Hematopoietic multipotent progenitor cell treated with erythropoietin and hydrocortisone succinate and interleukin-3 and kit ligand, for 4 days (in vitro differentiated cells): Measurements from ENCODE around the gene RNF187.
A peak's percentile ranks its signal among the peaks of the same experiment; 100 is the strongest.

Experiments used
- DNase-seq: peaks from one replicate; pipeline ENCODE4 v3.0.0-alpha.2; 2015

RNF187 gene

DNA sequence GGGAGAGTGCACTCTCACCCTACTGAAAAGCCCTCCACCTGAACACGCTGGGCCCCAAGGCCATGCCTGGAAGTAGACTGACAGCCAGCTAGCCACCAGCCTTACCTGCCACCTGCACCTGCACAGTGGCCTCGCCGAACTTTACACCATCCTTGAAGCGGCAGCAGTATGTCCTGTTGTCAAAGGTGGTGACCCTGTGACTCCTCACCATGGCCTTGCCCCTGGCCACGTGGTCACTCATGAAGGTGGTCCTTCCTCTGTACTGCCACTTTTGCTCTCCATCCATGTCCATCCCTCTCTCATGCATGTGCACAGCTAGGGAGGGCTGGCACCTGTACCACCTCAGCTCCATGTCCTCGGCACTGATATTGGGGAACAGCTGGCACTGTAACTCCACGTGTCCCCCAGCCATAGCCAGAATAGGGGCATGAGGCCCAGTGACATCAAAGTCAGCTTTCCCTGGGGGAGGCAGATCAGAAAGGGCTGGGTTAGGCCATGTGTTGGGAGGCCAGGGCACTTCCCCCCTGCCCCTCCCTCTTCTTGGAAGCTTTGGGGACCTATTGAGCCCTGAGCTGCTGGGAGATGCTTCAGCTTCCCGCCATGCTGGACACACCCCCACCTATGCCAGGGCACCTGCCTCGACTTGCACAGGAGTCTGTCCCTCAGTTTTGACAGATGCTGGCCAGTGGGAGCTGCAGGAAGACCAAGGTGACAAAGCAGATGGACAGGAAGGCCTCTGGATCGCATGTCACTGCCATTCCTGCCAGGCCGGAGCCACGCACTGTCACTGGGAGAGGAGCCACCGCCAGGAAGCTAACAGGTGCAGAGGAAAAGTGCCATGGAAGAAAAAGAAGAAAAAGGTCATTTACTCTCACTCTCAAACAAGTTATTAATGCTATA is 24.6 kb downstream of the RNF187 start:
- DNase-seq, result no peak

DNA sequence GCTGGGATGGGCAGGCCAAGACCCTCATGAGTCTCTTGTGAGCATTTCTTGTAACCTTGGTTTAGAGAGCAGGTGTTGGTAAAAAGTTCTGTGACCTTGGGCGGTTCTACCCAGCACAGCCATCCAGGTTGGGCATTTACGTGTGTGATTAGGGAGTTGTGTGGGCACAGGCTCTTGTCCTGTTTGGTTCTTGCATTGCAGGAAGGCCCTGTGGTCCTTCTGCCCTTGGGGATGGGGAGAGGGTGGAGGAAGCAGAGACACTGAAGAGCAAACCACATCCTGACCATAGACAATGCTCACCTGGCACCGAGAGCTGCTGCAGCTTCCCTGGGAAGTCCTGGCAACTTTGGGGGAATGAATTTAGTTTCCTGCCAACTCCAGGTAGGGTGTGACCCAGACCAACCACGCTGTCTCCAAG is 25.6 kb downstream of the RNF187 start:
- DNase-seq, result peak; percentile 34

DNA sequence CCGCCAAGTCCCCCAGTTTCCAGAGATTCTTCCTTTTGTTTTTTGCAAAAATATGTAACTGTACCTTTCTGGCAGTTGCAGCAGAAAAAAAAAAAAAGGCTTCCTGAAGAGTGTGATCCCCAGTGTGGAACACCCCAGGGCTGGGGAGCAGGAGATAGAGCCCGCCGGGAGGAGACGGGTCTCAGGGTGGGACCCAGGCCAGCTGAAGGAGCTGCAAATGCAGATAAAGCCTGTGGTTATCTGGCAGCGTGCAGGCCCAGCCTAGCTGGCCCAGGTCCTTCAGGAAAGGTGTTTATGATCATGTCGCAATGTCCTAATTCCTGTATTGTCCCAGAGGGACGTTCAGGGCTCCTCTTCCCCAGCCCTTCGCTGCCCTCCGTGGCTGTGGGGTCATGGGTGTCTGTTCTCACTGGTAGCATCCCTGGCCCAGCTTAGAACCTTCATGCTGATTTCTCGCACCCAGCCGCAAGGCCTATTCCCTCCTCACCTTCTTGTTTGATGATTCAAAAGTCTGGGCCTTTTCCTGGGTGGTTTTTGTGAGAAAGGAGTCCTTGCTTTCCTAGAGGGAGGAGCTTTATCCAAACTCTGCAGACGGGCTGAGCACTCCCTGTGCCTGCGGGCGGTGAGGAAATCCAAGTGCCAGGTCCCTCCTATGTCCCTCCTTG is 26.2 kb downstream of the RNF187 start:
- DNase-seq, result peak; percentile 97

DNA sequence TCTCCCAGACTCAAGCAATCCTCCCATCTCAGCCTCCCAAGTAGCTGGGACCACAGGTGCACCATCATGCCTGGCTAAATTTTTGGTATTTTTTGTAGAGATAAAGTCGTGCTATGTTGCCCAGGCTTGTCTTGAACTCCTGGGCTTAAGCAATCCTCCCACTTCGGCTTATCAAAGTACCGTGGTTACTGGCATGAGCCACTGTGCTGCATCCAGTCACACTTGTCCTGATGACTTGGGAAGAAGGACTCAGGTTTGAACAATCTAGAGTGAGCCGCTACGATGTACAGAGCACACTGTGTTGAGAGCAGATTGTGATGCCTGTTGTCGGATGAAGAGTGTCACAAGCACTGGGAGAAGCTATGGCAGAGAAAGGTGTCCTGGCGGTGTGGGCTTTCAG is 27.2 kb downstream of the RNF187 start:
- peak; percentile 79 for DNase-seq

DNA sequence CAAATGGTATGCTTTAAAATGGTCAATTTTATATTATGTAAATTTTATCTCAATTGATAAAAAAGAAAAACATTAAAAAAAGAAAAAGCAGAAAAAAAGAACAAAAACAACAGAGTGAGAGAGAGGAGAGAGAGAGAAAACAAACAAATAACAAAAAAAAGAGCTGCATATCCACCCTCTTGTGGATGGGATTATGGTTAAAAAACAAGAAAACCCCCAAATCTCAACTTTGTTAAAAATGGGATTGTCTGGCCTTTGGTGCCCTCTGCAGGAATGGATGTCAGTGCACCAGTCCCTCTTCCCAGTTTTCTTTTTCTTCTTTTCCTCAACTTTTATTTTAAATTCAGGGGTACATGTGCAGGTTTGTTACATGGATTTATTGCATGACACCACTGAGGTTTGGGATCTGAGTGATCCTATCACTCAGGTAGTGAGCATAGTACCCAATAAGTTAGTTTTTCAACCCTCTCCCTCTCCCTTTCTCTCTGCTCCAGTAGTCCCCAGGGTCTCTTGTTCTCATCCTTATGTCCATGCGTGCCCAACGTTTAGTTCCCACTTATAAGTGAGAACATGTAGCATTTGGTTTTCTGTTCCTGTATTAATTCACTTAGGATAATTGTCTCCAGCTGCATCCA is 28.1 kb downstream of the RNF187 start:
- DNase-seq, result peak; percentile 84

DNA sequence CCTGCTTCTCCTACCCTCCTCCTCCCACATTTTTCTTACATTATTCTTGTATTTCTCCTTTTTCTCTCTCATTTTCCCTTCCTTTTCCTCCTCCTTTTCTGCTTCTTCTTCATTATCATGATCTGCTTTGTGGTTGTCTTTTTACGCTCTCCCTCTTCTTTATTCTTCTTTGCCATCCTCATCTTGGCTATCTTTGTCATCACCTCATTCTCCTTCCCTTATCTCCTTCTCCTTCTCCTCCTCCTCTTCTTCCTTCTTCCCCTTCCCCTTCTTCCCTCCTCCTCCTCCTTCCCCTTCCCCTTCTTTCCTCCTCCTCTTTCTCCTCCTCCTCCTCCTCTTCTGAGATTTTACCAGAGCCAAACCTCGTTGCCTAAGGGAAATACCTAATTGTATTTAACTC is 30.5 kb downstream of the RNF187 start:
- DNase-seq, result no peak

DNA sequence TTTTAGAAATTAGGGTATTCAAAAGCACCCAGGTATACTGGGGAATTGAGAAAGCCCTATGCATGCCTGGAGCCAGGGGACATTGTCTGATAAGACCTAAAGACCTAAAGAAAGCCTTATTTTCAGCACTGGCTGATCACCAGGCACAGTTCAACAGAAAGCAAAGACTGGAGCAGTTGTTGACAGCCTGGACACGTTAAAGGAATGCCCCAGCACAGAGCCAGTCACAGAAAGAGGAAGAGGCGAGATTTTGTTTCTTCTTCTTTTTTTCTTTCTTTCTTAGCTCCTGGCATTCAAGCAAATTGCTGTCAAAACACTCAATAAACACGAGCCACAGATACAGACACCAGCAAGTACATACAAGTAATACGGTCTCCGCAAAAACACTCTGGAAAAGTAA is 40.4 kb downstream of the RNF187 start:
- DNase-seq, result no peak

DNA sequence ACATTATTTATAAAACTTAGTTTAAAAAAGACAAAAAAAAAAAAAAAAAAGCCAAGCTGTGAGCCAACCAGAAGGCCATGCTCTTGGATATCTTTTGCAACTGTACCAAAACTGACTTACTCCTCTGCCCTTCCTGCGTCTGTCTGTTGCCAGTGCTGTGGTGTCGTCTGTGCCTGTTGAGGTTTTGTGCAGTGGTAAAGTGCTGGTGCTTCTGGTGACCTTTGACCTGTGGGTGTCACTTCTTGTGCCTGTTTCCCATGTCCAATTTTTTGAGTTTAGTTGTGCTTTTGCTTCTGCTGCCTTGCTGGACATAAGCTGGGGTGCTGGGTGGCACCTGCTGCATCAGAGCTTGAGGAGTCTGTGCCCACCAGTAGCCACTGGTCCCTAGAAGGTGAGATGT is 41.4 kb downstream of the RNF187 start:
- DNase-seq, result no peak

DNA sequence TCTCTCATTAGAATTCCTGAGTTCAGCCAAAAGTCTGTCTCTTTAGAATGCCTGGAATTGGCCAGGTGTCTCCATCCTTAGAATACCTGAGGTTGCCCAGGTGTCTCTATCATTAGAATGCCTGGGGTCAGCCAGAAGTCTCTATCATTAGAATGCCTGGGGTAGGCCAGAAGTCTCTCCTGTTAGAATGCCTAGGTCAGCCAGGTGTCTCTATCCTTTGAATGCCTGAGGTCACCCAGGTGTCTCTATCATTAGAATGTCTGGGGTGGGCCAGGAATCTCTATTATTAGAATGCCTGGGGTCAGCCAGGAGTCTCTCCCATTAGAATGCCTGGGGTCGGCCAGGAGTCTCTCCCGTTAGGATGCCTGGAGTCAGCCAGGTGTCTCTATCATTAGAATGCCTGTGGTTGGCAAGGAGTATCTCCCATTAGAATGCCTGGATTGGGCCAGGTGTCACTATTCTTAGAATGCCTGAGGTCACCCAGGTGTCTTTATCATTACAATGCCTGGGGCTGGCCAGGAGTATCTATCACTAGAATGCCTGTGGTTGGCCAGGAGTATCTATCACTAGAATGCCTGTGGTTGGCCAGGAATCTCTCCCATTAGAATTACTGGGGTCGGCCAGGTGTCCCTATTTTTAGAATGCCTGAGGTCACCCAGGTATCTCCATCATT is 43.0 kb downstream of the RNF187 start:
- DNase-seq, result no peak

DNA sequence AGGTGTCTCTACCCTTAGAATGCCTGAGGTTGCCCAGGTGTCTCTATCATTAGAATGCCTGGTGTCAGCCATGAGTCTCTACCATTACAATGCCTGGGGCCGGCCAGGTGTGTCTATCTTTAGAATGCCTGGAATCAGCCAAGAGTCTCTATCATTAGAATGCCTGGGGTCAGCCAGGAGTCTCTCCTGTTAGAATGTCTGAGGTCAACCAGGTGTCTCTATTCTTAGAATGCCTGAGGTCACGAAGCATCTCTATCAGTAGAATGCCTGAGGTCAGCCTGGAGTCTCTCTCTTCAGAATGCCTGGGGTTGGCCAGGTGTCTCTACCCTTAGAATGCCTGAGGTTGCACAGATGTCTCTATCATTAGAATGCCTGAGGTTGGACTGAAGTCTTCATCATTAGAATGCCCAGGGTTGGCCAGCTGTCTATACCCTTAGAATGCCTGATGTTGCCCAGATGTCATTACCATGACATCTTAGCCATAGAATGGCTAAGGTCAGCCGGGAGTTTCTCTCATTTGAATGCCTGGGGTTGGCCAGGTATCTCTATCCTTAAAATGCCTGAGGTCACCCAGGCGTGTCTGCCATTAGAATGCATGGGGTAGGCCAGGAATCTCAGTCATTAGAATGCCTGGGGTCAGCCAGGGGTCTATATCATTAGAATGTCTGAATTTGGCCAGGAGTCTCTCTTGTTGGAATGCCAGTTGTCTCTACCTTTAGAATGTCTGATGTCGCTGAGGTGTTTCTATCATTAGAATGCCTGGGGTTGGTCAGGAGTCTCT is 44.0 kb downstream of the RNF187 start:
- DNase-seq, result no peak

DNA sequence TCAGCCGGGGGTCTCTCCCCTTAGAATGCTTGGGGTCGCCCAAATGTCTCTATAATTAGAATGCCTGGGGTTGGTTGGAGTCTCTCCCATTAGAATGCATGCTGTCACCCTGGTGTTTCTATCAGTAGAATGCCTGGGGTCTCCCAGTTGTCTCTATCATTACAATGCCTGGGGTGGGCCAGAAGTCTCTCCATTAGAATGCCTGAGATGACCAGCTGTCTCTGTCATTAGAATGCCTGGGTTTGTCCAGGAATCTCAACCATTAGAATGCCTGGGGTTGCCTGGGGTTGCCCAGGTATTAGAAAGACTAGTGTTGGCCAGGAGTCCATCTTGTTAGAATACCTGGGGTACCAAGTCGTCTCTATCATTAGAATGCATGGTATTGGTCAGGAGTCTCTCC is 51.6 kb downstream of the RNF187 start:
- DNase-seq, result no peak

DNA sequence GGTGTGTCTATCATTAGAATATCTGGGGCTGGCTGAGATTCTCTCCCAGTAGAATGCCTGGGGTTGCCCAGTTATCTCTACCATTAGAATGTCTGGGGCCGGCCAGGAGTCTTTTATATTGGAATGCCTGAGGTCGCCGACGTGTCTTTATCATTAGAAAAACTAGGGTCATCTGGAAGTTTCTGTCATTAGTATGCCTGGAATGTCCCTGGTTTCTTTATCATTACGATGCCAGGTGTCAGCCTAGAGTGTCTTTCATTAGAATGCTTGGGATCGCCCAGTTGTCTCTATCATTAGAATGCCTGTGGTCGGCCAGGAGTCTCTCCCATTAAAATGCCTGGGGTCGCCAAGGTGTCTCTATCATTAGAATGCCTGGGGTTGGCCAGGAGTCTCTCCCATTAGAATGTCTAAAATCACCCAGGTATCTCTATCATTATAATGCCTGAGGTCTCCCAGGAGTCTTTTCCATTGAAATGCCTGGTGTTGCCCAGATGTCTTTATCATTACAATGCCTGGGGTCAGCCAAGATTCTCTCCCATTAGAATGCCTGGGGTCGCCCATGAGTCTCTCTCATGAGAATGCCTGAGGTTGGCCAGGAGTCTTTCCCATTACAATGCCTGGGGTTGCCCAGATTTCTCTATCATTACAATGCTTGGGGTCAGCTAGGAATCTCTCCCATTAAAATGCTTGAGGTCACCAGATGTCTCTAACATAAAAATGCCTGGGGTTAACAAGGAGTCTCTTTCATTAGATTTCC is 53.2 kb downstream of the RNF187 start:
- DNase-seq, result no peak

DNA sequence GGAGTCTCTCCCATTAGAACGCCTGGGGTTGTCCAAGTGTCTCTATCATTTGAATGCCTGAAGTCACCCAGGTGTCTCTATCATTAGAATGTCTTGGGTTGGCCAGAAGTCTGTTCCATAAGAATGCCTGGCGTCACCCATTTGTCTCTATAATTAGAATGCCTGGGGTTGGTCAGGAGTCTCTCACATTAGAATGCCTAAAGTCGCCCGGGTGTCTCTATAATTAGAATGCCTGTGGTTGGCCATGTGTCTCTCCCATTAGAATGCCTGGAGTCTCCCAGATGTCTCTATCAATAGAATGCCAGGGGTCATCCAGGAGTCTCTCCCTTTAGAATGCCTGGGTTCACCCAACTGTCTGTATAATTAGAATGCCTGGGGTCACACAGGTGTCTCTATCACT is 54.5 kb downstream of the RNF187 start:
- no peak for DNase-seq

DNA sequence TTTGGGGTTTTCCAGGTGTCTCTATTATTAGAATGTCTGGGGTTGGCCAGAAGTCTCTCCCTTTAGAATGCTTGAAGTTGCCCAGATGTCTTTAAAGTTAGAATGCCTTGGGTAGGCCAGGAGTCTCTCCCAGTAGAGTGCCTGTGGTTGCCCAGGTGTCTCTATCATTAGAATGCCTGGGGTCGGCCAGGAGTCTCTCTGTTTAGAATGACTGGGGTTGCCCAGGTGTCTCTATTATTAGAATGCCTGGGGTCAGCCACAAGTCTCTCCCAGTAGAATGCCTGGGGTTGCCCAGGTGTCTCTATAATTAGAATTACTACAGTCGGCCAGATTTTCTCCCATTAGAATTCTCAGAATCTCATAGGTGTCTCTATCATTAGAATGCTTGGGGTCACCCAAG is 55.2 kb downstream of the RNF187 start:
- no peak for DNase-seq

DNA sequence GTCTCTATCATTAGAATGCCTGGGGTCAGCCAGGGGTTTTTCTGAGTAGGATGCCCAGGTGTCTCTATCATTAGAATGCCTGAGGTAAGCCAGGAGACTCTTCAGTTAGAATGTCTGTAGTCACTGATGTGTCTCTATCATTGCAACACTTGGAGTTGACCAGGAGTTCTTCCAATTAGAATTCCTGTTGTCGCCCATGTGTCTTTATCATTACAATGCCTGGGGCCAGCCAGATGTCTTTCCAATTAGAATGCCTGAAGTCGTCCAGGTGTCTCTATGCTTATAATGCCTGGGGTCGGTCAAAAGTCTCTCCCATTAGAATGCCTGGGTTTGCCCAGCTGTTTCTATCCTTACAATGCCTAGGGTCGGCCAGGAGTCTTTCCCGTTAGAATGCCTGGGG is 55.8 kb downstream of the RNF187 start:
- DNase-seq, result no peak

DNA sequence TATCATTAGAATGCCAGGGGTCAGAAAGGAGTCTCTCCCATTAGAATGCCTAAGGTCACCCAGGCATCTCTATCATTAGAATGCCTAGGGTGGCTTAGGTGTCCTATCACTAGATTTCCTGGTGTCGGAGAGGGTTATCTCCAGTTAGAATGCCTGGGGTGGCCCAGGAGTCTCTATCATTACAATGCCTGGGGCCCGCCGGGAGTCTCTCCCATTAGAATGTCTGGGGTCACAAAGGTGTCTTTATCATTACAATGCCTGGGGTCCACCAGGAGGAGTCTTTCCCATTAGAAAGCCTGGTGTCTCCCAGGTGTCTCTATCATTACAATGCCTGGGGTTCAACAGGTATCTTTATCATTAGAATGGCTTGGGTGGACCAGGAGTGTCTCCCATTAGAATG is 56.2 kb downstream of the RNF187 start:
- no peak for DNase-seq

DNA sequence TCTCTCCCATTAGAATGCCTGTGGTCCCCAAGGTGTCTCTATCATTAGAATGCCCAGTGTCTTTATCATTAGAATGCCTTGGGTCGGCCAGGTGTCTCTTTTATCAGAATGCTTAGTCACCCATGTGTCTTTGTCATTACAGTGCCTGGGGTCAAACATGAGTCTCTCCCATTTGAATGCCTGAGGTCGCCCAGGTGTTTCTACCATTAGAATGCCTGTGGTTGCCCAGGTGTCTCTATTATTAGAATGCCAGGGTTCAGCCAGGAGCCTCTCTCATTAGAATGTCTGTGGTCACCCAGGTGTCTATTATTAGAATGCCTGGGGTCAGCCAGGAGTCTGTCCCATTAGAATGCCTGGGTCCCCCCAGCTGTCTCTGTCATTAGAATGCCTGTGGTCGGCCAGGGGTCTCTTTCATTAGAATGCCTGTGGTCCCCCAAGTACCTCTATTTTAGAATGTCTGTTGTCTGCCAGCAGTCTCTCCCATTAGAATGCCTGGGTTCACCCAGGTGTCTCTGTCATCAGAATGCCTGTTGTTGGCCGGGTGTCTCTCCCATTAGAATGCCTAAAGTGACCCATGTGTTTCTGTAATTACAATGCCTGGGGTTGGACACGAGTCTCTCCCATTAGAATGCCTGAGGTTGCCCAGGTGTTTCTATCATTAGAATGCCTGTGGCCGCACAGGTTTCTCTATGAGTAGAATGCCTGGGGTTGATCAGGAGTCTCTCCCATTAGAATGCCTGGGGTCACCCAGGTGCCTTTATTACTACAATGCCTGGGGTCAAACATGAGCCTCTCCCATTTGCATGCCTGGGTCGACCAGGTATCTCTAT is 57.1 kb downstream of the RNF187 start:
- DNase-seq, result no peak

DNA sequence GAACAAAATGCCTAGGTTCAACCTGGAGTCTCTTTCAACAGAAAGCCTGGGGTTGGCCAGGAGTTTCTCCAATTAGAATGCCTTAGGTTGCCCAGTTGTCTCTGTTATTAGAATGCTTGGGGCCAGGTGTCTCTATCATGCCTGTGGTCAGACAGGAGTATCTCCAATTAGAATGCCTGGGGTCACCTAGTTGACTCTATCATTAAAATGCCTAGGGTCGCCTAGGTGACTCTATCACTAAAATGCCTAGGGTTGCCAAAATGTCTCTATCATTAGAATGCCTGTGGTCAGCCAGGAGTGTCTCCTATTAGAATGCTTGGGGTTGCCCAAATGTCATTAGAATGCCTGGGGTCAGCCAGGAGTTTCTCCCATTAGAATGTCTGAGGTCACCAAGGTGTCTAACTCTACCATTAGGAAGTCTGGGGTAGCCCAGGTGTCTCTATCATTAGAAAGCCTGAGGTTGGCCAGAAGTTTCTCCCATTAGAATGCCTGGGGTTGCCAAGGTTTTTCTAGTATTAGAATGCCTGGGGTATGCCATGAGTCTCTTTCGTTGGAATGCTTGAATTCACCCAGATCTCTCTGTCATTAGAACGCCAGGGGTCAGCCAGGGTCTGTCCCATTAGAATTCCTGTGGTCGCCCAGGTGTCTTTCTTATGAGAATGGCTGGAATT is 57.9 kb downstream of the RNF187 start:
- no peak for DNase-seq
